Body of pancreas (tissue), 4 donors: ENCODE results near the gene PARG.
"Not testable (repeated sequence)": the region's sequence is repeated elsewhere in the genome, so short reads cannot be mapped to it uniquely, and the experiment has no call there.

Source experiments
- CTCF ChIP-seq, 7 experiments: fragments of 450-650 bp in 4 of 7; fragments of 200-600 bp in 3 of 7; sonication (generic) in 3 of 7; IDR thresholded peaks; one replicate each; pipeline ENCODE4 v1.5.1; 2016 to 2019; ENCODE audit warnings: antibody characterized with exemption in 7 of 7
- POLR2A ChIP-seq, 3 donors: fragments of 450-650 bp; IDR thresholded peaks; one replicate each; pipeline ENCODE4 v1.6.1; 2016; ENCODE audit warnings: antibody characterized with exemption in 3 of 3, mild to moderate bottlenecking in 2 of 3

DNA sequence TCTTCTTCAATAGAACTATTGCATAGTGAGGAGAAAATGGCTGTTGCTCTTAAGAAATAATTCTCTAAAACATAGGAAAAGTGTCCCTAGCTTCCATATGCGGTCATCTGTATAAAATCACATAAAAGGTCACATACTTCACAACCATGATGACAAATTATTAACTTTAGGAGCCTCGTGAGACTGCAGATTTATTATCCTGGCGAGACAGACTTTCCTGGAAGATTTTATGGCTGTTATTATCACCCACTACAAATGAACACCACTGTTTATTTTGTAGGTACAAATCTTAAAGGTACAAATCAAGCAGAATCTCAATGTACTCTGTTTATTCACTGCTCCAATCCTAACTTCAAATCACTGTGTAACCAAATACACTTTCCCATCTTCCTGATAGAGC lies 70.4 kb downstream of the PARG start:
- not testable (repeated sequence) for TF ChIP-seq CTCF, POLR2A (IDR thresholded peaks at IDR 0.05)
